GM18499 (cell line): ENCODE data around the gene GTF3C5.
"Not testable (repeated sequence)": the region's sequence is repeated elsewhere in the genome, so short reads cannot be mapped to it uniquely, and the experiment has no call there.

Source experiments
- ATAC-seq: cut with Tn5 transposase; IDR thresholded peaks from one replicate; pipeline ENCODE4 v1.9.1; 2021; ENCODE audit warnings: moderate number of reproducible peaks; ENCODE audit not compliant: insufficient read depth, unreplicated experiment

GTF3C5 gene

GRCh38 chr9:133027134-133027533 is 3.7 kb upstream of the GTF3C5 start:
- ATAC-seq: no peak

GRCh38 chr9:133028221-133028620 is 2.6 kb upstream of the GTF3C5 start:
- no peak for ATAC-seq

DNA sequence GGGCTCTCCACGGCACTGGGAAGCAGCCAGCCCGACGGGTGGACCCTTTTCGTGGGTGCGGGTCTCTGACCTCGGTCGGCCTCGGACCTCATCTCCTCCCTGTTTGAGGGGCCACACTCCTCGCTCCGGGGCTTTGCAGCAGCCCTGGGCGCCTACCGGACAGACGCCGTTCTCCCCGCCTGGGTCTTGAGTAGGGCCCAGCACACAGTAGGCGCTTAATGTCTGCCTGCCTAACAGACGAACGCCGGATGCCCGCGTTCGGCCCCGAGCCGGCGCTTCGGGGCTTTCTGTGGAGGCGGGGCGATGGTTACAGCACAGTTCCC is 842 bp upstream of the GTF3C5 start:
- no peak for ATAC-seq

DNA sequence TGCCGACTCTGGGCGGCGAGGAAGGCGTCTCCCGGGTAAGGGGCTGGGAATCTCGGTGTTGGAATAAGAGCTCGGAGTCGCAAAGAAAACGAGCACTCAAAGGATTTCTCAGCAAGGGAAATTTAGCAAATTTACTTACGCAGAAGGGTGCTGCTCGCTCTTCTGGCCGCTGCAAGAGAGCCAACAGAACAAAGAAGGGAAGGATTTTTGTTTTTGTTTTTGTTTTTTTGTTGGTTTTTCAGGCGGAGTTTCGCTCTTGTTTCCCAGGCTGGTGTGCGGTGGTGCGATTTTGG is 279 bp downstream of the GTF3C5 start:
- no peak for ATAC-seq

- no peak for ATAC-seq
Measured at GRCh38 chr9:133031496-133031911, 707 bp downstream of the GTF3C5 start.

GRCh38 chr9:133032171-133032570 is 1.4 kb downstream of the GTF3C5 start:
- no peak for ATAC-seq

- ATAC-seq: no peak
Measured at GRCh38 chr9:133035669-133036068, 4.9 kb downstream of the GTF3C5 start.

DNA sequence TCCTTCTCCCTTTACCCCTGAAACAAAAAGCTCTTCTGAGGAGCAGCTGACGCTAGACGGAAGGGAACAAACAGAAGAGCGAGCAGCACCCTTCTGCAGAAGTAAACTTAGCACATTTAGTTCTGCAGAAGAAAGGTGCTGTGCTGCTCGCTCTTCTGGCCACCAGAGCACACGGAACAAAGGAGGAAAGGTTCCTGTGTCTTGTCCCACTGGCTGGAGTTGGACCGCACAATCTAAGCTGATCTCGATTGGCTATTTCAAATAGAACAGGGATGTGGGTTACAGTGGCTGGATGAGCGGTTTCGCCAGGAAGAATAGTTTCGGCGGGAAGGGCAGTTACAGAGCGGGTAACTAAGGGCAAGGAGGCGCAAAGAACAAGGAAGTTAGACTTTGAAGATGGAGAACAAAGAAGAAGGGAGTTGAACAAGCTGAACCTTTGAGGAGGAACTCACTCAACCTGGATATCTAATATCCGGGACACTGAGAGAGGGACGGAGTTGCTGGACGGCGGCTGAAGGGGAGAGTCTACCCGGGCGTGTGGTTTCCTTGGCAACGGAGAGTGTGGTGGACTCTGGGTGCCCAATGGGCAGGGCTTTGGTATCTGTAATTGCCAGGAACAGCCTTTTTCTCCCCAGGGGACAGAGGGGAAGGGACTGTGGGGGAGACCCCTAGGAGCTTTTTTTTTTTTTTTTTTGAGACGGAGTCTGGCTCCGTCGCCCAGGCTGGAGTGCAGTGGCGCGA is 7.1 kb downstream of the GTF3C5 start:
- no peak for ATAC-seq

GRCh38 chr9:133040892-133041479 is 10.2 kb downstream of the GTF3C5 start:
- ATAC-seq: not testable (repeated sequence)

GRCh38 chr9:133041958-133042357 is 11.2 kb downstream of the GTF3C5 start:
- no peak for ATAC-seq

DNA sequence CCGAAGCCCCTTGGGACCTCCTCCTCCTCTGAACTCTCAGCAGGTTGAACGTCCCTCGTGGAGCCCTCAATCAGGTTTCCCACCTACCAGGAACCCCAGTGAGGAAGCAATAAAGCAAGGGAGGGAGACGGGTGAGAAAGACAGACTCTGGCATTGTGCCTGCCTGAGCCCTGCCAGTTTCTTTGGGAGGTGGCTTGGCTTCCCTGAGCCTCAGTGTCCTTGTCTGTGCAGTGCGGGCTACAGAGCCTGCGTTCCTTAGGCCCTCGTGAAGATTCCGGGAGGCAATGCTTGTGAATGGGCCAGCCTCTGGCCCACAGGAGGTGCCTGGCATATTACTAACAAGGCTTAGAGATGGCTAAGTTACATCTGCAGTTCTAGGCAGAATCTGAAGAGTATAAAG is 11.9 kb downstream of the GTF3C5 start:
- no peak for ATAC-seq

GRCh38 chr9:133043449-133044035 is 12.7 kb downstream of the GTF3C5 start:
- ATAC-seq: no peak

DNA sequence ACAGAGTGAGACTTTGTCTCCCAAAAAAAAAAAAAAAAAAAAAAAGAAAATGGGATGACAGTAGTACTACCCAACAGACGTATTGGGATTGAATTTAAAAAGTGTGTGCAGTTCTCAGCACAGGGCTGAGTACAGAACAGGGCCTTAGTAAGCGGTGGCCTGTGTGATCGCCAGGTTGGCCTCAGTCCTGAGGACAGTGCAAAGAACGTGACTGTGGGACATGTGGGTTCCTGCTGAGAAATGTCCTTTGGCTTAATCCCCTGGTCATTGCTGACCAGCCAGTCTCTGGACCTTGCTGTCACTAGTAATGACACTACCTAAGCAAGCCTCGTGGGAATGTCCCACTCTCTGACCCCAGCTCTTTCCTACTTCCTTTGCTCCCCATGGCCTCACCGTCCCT is 13.3 kb downstream of the GTF3C5 start:
- ATAC-seq: no peak

DNA sequence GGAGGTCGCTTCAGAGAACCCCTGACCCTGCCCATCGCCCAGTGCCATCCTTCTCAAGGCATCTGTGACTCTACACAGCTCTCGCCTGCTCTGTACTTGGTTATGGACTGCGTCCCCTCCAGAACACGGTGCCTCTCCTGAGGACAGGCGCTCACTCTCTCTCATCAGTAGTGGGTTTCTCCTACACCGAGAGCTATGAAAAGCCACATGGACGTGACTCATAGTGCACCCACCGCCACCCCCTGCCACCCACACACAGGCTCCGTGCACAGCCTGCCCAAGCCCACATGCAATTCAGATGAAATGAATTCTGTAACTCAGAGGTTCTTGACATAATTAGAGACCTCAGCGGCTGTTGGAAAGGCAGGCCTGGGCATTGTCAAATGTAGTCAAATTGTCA is 13.9 kb downstream of the GTF3C5 start:
- ATAC-seq: no peak

- ATAC-seq: no peak
Measured at GRCh38 chr9:133045132-133045531, 14.3 kb downstream of the GTF3C5 start.

GRCh38 chr9:133046196-133046899 is 15.6 kb downstream of the GTF3C5 start:
- no peak for ATAC-seq

DNA sequence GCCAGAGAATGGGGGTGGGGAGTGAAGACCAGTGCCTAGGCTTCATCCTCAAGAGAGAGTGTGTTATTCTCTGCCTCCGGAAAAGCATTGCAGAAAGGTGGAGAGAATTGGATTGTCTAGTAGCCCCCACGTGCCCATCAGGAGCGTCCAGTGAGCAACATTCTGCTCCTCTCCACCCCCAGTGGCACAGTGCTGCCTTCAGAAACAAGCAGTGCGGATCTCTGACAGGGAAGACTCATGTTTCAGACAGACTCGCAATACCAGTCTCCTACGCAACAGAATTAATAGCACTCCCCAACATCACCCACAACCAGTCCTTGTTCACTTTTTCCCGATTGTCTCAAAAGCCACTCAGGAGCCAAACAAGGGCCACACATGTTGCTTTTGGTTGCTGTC is 16.1 kb downstream of the GTF3C5 start:
- ATAC-seq: no peak

DNA sequence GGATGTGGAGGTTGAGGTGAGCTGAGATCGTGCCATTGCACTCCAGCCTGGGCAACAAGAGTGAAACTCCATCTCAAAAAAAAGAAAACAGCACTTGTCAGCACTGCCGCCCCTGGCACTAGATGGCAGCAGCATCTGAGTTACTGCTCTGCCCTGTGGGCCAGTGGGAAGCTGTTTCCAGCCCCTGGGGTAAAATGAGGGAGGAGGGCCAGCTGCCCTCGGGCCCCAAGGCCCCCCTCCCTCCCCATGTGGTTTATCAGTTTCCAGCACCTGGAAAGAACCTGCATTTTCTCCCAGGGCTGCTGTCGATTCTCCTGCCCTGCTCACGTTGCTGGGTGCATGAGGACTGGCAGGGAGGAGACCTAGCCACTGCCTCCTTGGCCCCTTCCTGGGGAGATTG is 17.8 kb downstream of the GTF3C5 start:
- no peak for ATAC-seq

DNA sequence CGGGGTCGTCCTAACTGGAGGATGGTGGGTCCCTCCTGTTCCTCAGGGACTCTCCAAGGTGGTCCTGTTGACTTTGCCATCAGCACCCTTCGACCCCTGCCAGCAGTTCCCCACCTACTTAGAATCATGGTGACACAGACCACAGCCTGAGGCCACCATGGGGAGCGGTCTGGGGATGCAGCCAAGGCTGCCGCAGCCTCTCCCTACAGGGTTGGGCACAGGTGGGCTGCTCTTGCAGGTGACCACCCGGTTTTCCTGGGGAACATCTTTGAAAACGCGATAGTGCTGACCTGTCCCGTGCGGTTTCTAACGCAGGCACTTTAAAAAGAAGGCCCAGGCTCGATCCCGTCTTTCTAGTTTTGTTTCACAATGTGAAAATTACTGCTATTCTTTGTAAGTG is 18.2 kb downstream of the GTF3C5 start:
- ATAC-seq: no peak

DNA sequence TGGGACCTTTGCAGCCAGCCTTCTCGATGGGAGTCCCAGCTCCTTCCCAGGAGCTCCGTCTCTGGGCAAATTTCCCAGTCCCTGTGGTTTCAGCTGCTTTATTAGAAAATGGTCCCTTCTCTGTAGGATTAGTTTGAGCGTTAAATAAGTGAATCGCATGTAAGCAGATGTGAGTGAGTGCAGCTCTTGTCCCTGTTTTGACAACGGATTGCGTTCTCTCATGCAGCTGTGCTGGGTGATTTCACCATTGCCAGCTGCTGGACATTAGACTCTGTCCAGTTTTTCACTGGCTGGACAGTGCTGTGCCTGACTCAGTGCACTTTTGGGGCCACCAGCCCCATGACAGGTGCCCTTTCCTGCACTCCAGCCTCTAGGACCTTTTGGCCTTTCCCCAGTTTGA is 19.3 kb downstream of the GTF3C5 start:
- ATAC-seq: no peak

- no peak for ATAC-seq
Measured at GRCh38 chr9:133050781-133051180, 20.0 kb downstream of the GTF3C5 start.
